Left renal cortex interstitium (tissue), 4 donors: ENCODE data around the gene DAZAP1. TPM values are rescaled to one million over a fixed set of nuclear protein-coding genes. Genes with fewer than 3 reads are reported as not detected.

Source experiments
- DNase-seq, 4 donors: peaks; one replicate each; pipeline ENCODE4 v3.0.0-alpha.2; 2013; ENCODE audit warnings: low read depth in 4 of 4, low spot score in 2 of 4, missing footprints in 1 of 4
- polyA plus RNA-seq, 4 donors: library from polyadenylated mRNA; unstranded; fragments of 120-200 nt; gene quantifications; one replicate each; pipeline ENCODE4 v1.2.1, GENCODE V29; 2013; ENCODE audit not compliant: insufficient read length in 4 of 4

DAZAP1 gene
- polyA plus RNA-seq, 4 donors, result 67.1 to 110 (median 95.0) TPM

DNA sequence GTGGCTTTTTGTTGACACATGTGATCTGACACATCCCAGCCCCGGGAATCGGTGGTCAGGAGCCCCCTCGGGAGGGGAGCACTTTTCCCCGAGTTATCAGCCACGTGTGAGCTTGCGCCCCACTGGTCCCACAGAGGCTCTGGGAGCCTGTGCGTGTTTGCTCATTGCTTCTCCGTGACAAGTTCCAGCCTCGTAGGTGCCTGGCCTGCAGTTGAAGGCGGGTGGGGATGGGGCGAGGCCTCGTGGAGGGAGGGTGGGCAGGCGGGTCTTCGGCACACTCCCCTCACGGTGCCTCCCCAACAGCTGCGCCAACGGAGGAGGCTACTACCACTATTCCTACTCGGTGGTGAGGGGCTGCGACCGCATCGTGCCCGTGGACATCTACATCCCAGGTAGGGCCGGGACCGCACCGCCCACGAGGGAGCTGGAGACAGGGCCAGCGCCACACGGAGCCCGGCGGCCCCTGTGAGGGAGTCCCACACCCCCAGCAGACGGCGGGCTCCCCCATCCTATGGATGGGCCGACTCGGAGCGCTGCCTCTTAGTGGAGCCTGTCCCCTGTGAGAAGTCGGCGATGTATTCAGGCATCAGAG is 14.4 kb upstream of the DAZAP1 start:
- no peak for DNase-seq

GRCh38 chr19:1393841-1394240 is 13.5 kb upstream of the DAZAP1 start:
- DNase-seq, result no peak

- no peak for DNase-seq
Observed at GRCh38 chr19:1394252-1395193, 12.9 kb upstream of the DAZAP1 start.

DNA sequence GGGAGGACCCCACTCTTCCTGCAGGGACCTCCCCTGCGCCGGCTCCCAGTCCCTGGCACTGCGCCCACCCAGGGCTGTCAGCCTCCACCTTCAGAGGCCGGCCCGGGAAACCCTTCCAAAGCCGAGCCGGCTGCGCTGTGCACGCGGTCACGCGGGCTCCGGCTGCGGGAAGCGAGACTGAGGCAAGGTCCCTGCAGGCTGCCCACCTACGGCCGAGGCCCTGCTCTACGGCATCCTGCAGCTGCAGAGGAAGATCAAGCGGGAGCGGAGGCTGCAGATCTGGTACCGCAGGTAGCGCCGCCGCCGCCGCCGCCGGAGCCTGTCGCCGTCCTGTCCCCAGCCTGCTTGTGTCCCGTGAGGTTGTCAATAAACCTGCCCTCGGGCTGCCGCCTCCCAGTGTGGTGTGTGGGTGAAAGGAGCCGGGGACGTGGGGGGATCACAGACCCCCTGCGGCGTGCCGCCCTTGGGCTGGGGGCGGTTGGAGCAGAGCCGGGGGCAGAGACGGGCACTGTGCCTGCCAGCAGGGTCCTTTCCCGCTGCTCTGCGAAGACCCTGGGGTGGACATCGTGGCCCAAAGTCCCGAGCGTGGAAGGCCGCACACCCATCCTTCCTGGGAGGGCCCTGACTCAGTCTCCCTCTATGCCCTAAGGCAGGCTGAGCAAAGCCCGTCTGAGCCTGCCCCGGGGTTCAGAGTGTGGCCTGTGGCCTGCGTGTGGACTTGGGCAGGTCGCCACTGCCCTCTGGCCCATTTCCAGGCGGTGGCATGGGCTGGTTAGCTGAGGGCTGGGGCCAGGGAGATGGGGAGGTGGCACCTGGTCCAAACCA is 12.0 kb upstream of the DAZAP1 start:
- DNase-seq, result no peak

DNA sequence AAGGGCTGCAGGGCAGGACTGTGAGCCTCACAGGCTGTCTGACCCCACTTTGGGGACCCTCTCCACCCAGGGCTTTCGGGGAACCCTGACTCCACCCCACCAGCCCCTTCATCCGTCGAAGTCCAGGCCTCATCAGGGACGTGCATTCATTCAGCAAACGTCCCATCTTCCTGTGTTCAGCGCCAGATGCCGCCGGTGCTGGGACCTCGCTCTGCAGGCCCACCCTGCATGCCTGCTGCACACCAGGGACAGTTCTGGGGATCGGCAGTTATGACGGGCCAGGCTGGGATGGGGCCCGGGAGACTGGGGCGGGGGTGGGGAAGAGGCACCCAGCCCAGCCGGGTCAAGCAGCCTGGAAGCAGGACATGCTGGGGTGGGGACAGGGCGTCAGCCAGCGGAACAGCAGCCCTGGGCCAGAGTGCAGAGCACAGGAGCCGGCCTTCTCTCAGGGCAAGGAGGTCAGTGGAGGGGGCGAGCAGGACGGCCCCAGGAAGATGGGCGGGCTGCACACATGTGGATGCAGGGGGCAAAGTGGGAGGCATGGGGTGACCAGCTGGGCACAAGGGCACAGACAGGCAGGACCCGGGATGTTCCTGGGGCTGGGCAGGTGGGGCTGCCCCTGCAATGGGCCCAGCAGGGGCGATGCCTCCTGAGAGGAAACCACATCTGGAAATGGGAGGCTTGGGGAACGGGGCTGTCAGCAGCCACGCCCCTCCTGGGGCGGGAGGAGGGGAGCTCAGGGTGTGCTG is 11.2 kb upstream of the DAZAP1 start:
- DNase-seq, result no peak

DNA sequence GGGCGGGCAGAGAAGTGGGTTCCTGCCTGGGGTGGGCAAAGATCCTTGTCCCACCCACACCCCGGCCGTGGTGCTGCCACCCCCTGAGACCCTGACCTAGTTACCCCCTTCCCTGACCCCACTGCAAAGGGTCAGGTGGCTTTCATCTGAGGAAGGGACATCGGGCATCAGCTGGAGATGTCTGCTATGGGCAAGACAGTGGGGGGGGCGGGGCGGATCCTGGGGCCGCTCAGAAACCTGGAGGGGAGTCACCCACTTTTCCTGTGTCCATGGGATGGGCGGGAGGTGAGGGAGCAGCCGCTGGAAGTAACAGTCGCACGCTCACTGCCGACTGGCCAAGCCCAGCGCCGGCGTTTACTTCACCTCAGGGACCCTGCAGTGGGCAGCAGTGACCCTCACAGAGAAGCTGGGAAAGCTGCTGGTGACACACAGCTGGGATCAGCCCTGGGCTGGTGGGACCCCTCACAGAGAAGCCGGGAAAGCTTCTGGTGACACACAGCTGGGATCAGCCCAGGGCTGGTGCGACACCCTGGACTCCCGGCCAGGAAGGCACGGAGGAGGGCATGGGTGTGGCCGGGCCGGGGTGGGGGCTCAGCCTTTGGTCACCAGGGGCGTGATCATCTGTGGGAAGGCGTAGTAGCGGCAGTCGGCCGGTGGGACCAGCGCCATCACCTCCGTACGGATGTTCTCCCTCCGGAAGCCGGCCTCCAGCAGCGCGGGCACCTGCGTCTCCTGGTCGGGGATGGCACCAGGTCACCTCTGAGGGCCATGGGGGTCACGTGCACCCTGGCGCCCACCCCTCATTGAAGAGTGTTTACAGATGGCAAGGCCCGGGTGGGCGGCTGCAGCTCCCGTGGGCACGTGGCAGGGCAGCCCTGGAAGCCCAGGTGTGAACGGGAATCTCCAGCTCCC is 10.4 kb upstream of the DAZAP1 start:
- DNase-seq, result no peak

GRCh38 chr19:1397838-1398237 is 9.5 kb upstream of the DAZAP1 start:
- DNase-seq, result no peak

DNA sequence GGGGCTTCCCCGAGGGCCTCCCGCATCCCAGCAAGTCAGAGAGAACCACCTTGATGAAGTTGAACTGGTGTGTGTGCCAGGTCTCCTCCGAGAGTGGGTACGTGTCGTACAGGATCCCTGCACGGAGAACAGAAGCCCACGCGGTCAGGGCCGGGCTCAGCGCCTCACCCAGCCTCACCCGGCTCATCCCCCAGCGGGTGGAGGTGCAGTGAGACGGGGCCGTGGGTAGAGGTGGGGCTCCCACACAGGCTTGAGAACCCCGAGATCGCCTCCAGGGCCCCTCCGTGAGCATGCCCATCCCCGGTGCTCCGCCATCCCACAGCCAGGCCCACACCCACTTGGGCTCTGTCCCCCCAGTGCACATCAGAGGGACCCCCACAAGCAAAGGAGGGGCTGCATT is 8.3 kb upstream of the DAZAP1 start:
- DNase-seq, result no peak

GRCh38 chr19:1399745-1400144 is 7.6 kb upstream of the DAZAP1 start:
- DNase-seq, result no peak

GRCh38 chr19:1400281-1401137 is 6.9 kb upstream of the DAZAP1 start:
- no peak for DNase-seq

GRCh38 chr19:1401138-1401888 is 6.1 kb upstream of the DAZAP1 start, which contains the start of gene GAMT:
Gene GAMT (minus strand): TSS chr19:1401542. CDS start chr19:1401476, 66 bp downstream.
- DNase-seq, result no peak

DNA sequence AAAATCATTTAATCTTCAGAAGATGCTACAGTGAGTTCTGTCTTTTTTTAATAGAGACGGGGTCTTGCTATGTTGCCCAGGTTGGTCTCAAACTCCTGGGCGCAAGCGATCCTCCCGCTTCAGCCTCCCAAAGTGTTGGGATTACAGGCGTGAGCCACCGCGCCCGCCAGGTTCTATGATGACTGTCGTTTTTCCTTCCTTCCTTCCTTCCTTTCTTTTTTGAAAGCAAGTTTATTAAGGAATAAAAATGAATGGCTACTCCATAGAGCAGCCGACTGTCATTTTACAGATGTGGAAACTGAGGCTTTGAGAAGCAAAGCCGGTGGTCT is 5.5 kb upstream of the DAZAP1 start:
- DNase-seq, result no peak

GRCh38 chr19:1402411-1403070 is 4.8 kb upstream of the DAZAP1 start:
- DNase-seq, result no peak

DNA sequence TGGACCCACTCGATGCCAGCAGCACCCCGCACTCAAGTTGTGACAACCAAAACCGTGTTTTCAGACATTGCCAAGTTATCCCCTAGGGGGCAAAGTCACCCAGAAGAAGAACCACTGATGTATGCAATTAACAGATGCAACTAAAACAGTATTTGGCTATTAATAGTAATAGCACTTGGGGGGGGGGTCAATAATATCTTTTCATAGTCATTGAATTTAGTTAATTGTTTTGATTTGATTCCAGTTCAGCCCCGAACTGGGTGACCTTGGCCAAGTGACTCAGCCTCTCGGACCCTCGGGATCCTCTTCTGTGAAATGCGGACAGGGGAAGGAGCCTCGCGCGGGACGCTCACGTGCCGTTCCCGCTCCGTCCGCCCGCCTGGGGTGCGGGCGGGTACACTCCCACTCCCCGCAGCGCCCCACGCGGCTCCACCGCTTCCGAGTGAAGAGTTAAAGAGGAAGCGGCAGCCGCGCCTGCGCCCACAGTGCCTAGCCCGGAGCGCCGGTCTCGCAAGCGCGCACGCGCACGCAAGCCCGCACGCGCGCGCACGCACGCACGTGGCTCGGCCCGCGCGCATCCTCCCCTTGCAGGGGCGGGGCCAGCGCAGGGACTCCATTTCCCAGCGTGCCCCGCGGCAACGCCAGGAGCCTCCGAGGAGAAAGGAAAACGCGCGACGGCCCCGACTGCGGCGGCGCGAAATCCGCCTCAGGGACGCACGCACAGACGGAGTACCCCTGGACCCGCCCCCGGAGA is 435 bp upstream of the DAZAP1 start:
- DNase-seq, result peak; percentile 83 to 98 (median 96)

DNA sequence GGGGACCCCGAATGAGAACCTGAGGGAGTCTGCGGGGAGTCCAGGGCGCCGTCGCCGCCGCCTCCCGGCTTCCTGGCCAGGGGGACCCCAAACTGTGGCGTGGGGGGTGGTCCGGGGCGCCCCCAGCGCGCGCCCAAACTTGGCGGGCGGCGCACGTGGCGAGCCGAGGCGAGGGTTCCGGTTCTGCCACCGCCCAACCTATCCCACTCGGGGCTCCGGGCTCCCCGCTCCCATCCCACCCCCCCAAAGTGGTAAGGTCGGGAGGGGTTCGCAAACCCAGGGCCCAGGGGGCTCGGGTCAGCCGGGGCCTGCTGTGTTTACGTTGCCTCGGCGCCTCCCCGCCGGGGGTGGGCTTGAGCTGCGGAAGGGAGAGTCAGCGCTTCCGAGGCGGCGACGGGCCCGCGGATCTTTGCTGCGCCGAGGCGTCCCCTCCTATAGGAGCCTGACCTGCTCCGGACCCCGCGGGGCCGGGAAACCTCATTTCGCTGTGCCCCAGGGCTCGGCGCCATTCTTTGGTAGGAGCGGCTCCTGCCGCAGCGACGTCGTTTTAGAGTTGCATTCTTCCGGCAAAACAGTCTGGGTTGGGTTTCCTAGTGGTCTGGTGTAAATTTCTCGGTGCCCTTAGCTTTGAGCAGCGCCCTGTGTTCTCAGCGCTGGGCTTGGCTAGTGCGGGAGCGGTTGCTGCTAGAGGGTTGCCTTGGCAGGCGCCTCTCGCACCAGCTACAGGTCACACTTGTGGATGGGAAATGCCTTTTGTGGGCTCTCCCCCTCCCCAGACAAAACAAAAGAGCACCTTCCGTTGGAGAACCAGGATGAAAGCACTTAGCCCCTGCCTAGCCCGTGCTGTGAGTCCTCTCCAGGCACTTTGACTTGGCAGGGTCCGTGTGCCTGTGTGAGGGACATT is 1.2 kb downstream of the DAZAP1 start:
- no peak for DNase-seq
